HEK293T (cell line): Measurements from ENCODE around the gene EMP2.

Source experiments
- CTCF ChIA-PET: fragments of 350-600 bp; formaldehyde crosslinking; extraction: SDS; loops from one replicate; lab custom pipeline; 2021; ENCODE audit warnings: antibody characterized with exemption, inconsistent platforms; lab: Yijun Ruan, JAX
- POLR2A ChIA-PET: fragments of 350-600 bp; formaldehyde crosslinking; extraction: SDS; loops from one replicate; lab custom pipeline; 2020; ENCODE audit warnings: antibody characterized with exemption, inconsistent platforms; lab: Yijun Ruan, JAX
- DNase-seq: peaks from one replicate; pipeline ENCODE4 v3.0.0; 2012; ENCODE audit warnings: mixed read lengths; ENCODE audit errors: extremely low spot score
- ARNT ChIP-seq: fragments of 450-650 bp; IDR thresholded peaks from 2 replicates; pipeline ENCODE4 v1.6.1; 2017; ENCODE audit warnings: mild to moderate bottlenecking
- BHLHE40 ChIP-seq: fragments of 450-650 bp; IDR thresholded peaks from 2 replicates; pipeline ENCODE4 v1.6.1; 2016; ENCODE audit warnings: mild to moderate bottlenecking, moderate library complexity, borderline replicate concordance
- CTBP1 ChIP-seq: fragments of 450-650 bp; IDR thresholded peaks from 2 replicates; pipeline ENCODE4 v1.6.1; 2016; ENCODE audit warnings: borderline replicate concordance
- ELF4 ChIP-seq: fragments of 450-650 bp; IDR thresholded peaks from 2 replicates; pipeline ENCODE4 v1.6.1; 2017; ENCODE audit warnings: antibody characterized with exemption
- FOXA1 ChIP-seq: fragments of 450-650 bp; IDR thresholded peaks from 2 replicates; pipeline ENCODE4 v1.6.1; 2016; ENCODE audit warnings: mild to moderate bottlenecking
- FOXK2 ChIP-seq: fragments of 450-650 bp; IDR thresholded peaks from 2 replicates; pipeline ENCODE4 v1.6.1; 2016; ENCODE audit warnings: mild to moderate bottlenecking
- FOXM1 ChIP-seq: fragments of 450-650 bp; IDR thresholded peaks from 2 replicates; pipeline ENCODE4 v1.6.1; 2017; ENCODE audit warnings: mild to moderate bottlenecking, borderline replicate concordance
- HDGF ChIP-seq: fragments of 450-650 bp; IDR thresholded peaks from 2 replicates; pipeline ENCODE4 v1.6.1; 2017; ENCODE audit warnings: antibody characterized with exemption, borderline replicate concordance
- L3MBTL2 ChIP-seq: fragments of 450-650 bp; conservative IDR thresholded peaks from 2 replicates; pipeline ENCODE4 v1.6.1; 2016; ENCODE audit warnings: mild to moderate bottlenecking
- LEF1 ChIP-seq: fragments of 450-650 bp; IDR thresholded peaks from 2 replicates; pipeline ENCODE4 v1.6.1; 2017; ENCODE audit warnings: mild to moderate bottlenecking, borderline replicate concordance
- NFRKB ChIP-seq: fragments of 450-650 bp; IDR thresholded peaks from 2 replicates; pipeline ENCODE4 v1.6.1; 2016; ENCODE audit warnings: mild to moderate bottlenecking, moderate library complexity
- PKNOX1 ChIP-seq: fragments of 450-650 bp; IDR thresholded peaks from 2 replicates; pipeline ENCODE4 v1.6.1; 2016
- SP1 ChIP-seq: fragments of 450-650 bp; IDR thresholded peaks from 2 replicates; pipeline ENCODE4 v1.6.1; 2017
- SUZ12 ChIP-seq: fragments of 450-650 bp; IDR thresholded peaks from 2 replicates; pipeline ENCODE4 v1.6.1; 2016; ENCODE audit warnings: mild to moderate bottlenecking
- TARDBP ChIP-seq: fragments of 450-650 bp; IDR thresholded peaks from 2 replicates; pipeline ENCODE4 v1.6.1; 2016
- ZNF384 ChIP-seq: fragments of 450-650 bp; IDR thresholded peaks from 2 replicates; pipeline ENCODE4 v1.6.1; 2016

Gene EMP2

GRCh38 chr16:10592611-10593010 is 12.2 kb upstream of the EMP2 start:
- no peak for TF ChIP-seq TARDBP
- TF ChIP-seq NFRKB: no peak
- TF ChIP-seq PKNOX1: no peak
- no peak for TF ChIP-seq CTBP1
- TF ChIP-seq LEF1: no peak
- no peak for TF ChIP-seq L3MBTL2
- TF ChIP-seq ARNT: no peak
- no peak for TF ChIP-seq FOXA1
- no peak for TF ChIP-seq FOXK2
- no peak for TF ChIP-seq ZNF384
- TF ChIP-seq SUZ12: no peak
- ChIA-PET POLR2A (interaction anchor here (1.1 kb wide), 1 partner anchor 12 kb away, joined by 4 read pairs; the partner anchor contains the start of gene EMP2), CTCF (no interaction called here)
- DNase-seq: no peak

- POLR2A ChIA-PET: no interaction called here
- TF ChIP-seq ZNF384 (no peak), FOXM1 (no peak), SP1 (no peak), HDGF (no peak), ELF4 (no peak), TARDBP (no peak), FOXA1 (no peak), CTBP1 (no peak), BHLHE40 (no peak), ARNT (no peak), SUZ12 (no peak)
- CTCF ChIA-PET: no interaction called here
- DNase-seq: no peak
Measured at GRCh38 chr16:10590342-10590741, 9.9 kb upstream of the EMP2 start.

GRCh38 chr16:10589109-10589508 is 8.7 kb upstream of the EMP2 start:
- DNase-seq: no peak
- POLR2A ChIA-PET: interaction anchor here (0.9 kb wide), 1 partner anchor 9 kb away, joined by 4 read pairs; the partner anchor contains the start of gene EMP2
- TF ChIP-seq SP1 (no peak), TARDBP (no peak), NFRKB (no peak), SUZ12 (no peak), HDGF (no peak), FOXA1 (no peak), ZNF384 (no peak), ELF4 (no peak), PKNOX1 (no peak), FOXM1 (no peak), ARNT (no peak), BHLHE40 (no peak), LEF1 (no peak), L3MBTL2 (no peak), FOXK2 (no peak), CTBP1 (no peak)
- CTCF ChIA-PET: no interaction called here

GRCh38 chr16:10587622-10588021 is 7.2 kb upstream of the EMP2 start:
- ChIA-PET CTCF (interaction anchor here (0.7 kb wide), 1 partner anchor 105 kb away, joined by 4 read pairs; no protein-coding TSS in a partner anchor), POLR2A (no interaction called here)
- TF ChIP-seq ARNT (no peak), FOXA1 (no peak), L3MBTL2 (no peak)
- no peak for DNase-seq

- CTCF ChIA-PET: no interaction called here
- DNase-seq: no peak
- POLR2A ChIA-PET: no interaction called here
- TF ChIP-seq HDGF: no peak
- no peak for TF ChIP-seq LEF1
Measured at GRCh38 chr16:10584981-10585438, 4.6 kb upstream of the EMP2 start.

GRCh38 chr16:10583269-10583668 is 2.9 kb upstream of the EMP2 start:
- POLR2A ChIA-PET: no interaction called here
- DNase-seq: no peak
- TF ChIP-seq ARNT (no peak), SP1 (no peak), CTBP1 (no peak), SUZ12 (no peak), LEF1 (no peak), TARDBP (no peak), PKNOX1 (no peak), FOXM1 (no peak)
- CTCF ChIA-PET: no interaction called here

- ChIA-PET POLR2A (interaction anchor here (1.1 to 2.0 kb wide), 3 partner anchors 10 to 163 kb away, joined by 4 read pairs; no protein-coding TSS in a partner anchor), CTCF (no interaction called here)
- no peak for DNase-seq
- no peak for TF ChIP-seq NFRKB
Measured at GRCh38 chr16:10581507-10581906, 1.1 kb upstream of the EMP2 start.
